Head of caudate nucleus (tissue), 42 donors: ENCODE measurements around the gene MYH13.

Experiments
- DNase-seq, 42 donors: peaks; one replicate each; pipeline versions ENCODE4 v3.0.0 to v3.0.0-alpha.2; 2020 to 2021; ENCODE audit warnings: mixed read lengths in 7 of 42
- intact Hi-C: fragments of 100-400 bp; cut with DNase I; formaldehyde crosslinking; loops from one replicate; pipeline ENCODE4 v1.15.0; 2022

The MYH13 gene

GRCh38 chr17:10270258-10270657 is 102.5 kb downstream of the MYH13 start:
- DNase-seq = no peak
- intact Hi-C loops = no loop called here

DNA sequence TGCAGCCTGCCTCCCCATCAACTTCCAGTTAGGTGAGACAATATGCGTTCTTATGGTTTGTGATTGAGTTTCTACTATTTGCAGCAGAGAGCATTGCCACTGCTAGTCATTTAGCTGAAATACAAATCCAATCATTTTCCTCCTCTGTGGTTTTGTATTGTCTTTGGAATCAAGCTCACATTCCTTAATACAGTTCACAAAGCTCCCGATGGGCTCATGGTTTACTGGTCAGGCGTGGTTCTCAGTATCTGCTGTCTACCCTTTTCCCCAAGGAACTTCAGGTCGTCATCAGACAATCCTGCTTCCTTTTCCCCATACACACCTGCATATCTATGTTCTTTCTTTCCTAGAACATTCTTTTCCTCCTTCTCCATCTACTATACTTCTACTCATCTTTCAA is 104.8 kb downstream of the MYH13 start:
- intact Hi-C loops = no loop called here
- no peak for DNase-seq

GRCh38 chr17:10266296-10266876 is 106.4 kb downstream of the MYH13 start:
- intact Hi-C loops = no loop called here
- DNase-seq = no peak

GRCh38 chr17:10265100-10265810 is 107.6 kb downstream of the MYH13 start:
- intact Hi-C loops = no loop called here
- DNase-seq = no peak

DNA sequence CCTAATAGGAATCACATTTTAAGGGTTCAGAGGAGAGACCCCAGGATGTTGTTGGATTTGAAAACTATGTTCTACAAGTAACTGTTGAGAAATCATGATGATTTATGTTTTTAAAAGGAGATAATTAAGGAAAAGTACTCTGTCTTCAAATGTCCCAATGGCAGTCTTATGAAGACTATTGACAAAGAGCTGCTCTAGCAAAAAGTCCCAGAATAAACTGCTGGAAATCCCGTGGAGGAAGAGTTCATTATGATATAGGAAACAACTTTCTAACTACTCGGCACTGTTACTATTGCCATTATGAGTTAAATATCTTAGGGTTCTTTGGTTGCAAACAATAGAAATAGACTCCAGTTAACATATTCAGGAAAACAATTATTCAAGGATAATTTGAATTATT is 108.8 kb downstream of the MYH13 start:
- DNase-seq = no peak
- intact Hi-C loops = no loop called here

DNA sequence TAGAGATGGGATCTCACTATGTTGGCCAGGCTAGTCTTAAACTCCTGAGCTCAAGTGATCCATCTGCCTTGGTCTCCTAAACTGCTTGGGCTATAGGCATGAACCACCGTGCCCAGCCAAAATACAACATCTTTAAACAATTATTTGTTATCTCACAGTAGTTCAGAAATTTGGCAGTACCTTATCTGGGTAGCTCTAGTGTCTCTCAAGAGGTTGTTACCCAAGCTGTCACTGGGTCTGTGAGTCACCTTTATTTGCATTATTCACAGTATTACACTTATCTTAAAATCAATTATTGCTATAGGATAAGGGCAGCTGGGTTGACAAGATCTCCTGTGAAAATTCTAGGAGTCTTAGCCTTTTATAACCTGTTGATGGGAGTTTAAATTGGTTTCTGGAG is 110.4 kb downstream of the MYH13 start:
- intact Hi-C loops = no loop called here
- DNase-seq = no peak

DNA sequence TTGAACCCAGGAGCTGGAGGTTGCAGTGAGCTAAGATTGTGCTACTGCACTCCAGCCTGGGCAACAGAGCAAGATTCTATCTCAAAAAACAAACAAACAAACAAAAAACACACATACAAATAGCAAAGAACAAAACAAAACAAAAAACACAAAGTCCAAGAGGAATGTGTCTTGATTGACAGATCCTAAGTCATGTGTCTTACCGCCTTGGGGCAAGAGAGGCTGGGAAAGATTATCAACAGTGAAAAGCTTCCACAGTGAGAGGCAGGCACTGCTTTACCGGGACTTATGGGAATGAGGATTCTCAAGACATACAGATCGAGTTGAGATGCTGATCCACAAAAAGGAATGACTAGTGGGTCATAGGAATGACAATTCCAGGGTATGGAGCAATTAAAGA is 111.7 kb downstream of the MYH13 start:
- no peak for DNase-seq
- intact Hi-C loops = no loop called here

DNA sequence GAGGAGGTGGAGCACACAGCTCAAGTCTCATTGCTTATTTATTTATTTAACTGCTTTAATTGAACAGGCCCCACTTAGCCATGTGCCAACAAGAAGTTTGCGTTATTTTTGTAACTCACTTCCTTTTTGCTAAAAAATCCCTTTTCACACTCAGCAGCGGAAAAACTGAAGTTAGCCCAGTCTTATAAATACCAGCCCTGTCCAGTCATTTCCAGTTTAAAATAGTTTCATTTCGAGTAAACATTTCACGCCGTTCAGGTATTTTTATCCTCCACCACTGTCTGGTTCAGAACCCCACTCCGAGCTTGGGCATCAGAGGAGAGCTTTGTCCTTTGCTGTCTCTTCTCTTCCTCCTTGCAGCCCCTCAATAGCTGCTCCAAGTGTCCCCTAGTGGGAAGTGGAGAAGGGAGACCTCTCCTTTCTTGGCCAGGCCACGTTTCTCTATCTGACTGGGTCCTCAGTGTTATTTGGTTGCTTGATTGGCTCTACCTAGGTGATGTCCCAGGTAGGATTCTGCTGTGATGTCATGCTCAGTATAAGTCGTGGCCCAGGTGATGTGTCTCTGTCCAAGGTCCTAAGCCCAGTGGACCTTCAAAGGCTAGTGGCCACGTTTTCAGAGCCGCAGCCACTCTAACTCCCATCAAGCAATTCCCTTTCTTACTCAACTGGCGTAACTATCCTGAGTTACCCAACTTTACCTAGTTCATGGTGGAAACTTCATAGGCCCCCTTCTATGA is 121.4 kb downstream of the MYH13 start:
- intact Hi-C loops = no loop called here
- no peak for DNase-seq
